GM10266 (cell line): ENCODE data around the gene CNNM4.
"Not testable (repeated sequence)": the region's sequence is repeated elsewhere in the genome, so short reads cannot be mapped to it uniquely, and the experiment has no call there.

ENCODE experiments used
- DNase-seq: peaks from one replicate; pipeline ENCODE4 v3.0.0; 2012; ENCODE audit errors: extremely low spot score
- TF ChIP-seq, protein P1 (sequence below): IDR thresholded peaks from 2 replicates; pipeline ENCODE4 v1.5.1; 2012; ENCODE audit warnings: mild to moderate bottlenecking, low read depth; ENCODE audit not compliant: control insufficient read depth, insufficient read depth; ENCODE audit errors: missing control alignments

The CNNM4 gene

GRCh38 chr2:96800061-96801004 lies 39.6 kb downstream of the CNNM4 start:
- DNase-seq, result no peak
- TF ChIP-seq, protein P1, sequence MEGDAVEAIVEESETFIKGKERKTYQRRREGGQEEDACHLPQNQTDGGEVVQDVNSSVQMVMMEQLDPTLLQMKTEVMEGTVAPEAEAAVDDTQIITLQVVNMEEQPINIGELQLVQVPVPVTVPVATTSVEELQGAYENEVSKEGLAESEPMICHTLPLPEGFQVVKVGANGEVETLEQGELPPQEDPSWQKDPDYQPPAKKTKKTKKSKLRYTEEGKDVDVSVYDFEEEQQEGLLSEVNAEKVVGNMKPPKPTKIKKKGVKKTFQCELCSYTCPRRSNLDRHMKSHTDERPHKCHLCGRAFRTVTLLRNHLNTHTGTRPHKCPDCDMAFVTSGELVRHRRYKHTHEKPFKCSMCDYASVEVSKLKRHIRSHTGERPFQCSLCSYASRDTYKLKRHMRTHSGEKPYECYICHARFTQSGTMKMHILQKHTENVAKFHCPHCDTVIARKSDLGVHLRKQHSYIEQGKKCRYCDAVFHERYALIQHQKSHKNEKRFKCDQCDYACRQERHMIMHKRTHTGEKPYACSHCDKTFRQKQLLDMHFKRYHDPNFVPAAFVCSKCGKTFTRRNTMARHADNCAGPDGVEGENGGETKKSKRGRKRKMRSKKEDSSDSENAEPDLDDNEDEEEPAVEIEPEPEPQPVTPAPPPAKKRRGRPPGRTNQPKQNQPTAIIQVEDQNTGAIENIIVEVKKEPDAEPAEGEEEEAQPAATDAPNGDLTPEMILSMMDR, result no peak

DNA sequence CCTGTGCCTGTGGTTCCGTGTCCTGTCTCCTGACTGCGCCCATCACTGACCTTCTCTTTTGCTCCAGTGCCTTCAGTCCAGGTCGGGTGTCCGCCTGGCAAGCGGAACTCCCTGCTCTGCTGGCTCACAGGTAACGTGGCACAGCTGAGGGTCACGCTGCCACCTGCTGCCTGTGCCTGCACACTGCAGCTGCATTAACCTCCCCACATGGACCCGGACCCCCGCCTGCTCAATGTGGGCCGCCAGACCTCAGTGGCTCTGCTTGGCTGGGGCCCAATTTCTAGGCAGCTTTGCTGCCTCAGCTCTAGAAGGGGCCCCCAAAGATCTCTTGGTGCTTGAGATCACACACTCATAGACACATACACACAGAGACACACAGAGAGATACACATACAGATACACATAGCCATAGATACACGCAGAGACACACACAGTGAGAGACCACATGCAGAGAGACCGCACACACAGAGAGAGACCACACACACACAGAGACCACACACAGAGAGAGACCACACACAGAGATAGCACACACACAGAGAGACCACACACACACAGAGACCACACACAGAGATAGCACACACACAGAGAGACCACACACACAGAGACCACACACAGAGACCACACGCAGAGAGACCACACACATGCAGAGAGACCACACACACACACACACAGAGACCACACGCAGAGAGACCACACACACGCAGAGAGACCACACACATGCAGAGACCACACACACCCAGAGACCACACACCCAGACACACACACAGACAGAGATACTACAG lies 40.5 kb downstream of the CNNM4 start:
- peak; percentile 90 for DNase-seq
- TF ChIP-seq, protein P1, result peak; percentile 98

DNA sequence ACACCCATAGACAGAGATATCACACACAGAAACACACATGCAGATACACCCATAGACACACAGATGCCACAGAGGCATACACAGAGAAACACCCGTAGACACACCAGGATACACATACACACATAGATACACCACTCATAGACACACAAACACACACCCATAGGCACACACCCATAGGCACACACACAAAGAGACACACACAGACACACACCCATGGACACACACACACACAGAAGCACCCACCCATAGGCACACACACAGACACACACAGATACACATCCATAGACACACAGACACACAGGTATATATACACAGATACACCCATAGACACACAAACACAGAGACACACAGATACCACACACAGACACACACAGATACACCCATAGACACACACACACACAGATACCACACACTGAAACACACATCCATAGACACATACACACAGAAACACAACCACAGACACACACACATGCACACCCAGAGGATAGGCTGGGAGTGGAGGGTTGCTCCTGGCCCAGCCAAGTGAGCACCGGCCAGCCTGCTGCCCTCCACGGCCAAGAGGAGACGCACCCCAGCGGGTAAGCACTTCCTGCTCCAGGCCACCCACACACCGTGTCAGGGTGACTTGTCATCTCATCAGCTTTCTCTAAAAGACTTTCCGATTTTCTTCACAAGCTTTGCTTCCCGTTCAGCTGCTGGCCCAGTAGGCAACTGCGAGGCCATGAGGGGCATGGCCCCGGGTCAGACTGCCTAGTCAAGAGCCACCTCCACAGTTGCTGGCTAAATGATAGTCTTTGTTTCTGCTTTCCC lies 41.3 kb downstream of the CNNM4 start:
- TF ChIP-seq, protein P1, result peak; percentile 0
- peak; percentile 82 for DNase-seq

GRCh38 chr2:96802721-96803120 lies 42.0 kb downstream of the CNNM4 start:
- no peak for DNase-seq
- TF ChIP-seq, protein P1, result no peak

DNA sequence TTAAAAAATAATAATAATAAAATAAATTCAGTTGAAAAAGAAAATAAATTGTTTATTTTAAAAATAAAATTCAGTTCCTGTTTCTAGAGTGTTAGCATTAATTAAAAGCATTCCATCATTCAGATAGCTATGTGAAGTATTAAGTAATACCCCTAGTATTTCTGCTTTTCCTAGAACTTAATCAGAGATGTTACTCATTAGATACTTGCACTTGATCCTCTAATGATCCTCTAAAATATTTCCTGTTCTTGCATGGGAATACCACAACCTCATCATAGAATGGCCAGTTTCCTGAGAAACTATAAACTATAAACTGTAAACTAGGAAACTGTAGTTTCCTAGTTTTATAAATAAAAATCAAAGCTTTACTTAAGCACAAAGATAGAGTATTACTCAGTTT lies 44.3 kb downstream of the CNNM4 start:
- TF ChIP-seq, protein P1, result no peak
- DNase-seq, result no peak

DNA sequence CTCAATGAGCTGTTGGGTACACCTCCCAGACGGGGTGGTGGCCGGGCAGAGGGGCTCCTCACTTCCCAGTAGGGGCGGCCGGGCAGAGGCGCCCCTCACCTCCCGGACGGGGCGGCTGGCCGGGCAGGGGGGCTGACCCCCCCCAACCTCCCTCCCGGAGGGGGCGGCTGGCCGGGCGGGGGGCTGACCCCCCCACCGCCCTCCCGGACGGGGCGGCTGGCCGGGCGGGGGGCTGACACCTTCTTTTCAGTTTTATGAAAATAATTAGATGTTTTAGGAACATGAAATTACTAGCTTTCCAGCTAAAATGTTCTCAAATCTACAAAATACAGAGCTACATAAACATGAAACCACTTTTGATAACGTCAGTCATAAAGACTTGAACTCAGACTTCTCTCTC lies 45.2 kb downstream of the CNNM4 start:
- not testable (repeated sequence) for DNase-seq

DNA sequence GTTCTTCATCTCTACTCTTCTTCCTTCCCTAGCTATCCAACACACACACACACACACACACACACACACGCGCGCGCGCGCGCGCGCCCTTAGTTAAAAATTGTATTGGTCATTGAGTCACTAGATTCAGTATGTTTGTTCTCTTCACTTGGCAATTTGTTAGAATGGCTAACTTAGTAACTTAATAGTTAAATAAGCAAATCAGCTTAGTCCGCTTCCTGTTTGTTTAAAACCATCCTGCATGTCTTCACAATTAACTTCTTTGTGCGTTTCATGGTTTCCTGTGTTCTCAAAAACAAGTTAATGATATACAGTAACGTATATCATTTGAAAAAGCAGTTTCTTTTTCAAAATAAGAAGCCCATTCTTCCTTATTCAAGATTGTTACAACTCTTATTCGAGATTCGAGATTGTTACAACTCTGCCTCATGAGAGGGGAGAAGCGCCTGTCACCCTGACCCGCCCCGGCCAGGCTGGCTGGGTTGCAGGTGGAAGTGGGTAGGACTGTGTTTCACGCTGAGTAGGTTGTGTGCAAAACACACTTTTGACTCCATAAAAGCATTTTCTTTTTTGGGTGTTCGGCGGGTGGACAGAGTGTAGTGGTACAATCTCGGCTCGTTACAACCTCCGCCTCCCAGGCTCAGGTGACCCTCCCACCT lies 45.9 kb downstream of the CNNM4 start:
- TF ChIP-seq, protein P1, result no peak
- no peak for DNase-seq
